ENCODE results near the gene FJX1.

FJX1 gene

GRCh38 chr11:35619855-35620640 lies 1.8 kb downstream of the FJX1 start:
- no peak for TF ChIP-seq CTCF (IDR thresholded peaks at IDR 0.05; ENCODE audit: insufficient read depth, low read length, poor library complexity, severe bottlenecking)
- Histone ChIP-seq H3K27me3 (replicated peaks; ENCODE audit: control insufficient read depth, insufficient read depth, low read length) (no peaks in the 10 kb centered on the region; the same call in 1 of the 2 replicates), H3K4me3 (replicated peaks; ENCODE audit: low read depth, low read length) (peak overlapping the region; percentile 49), H3K36me3 (ENCODE audit: control insufficient read depth, insufficient read depth, low read length) (no peaks in the 10 kb centered on the region)
- peak; percentile 20 for DNase-seq (ENCODE audit: extremely low read depth, insufficient read length)

- no peak overlapping the region for H3K4me3 ChIP-seq (replicated peaks; ENCODE audit: low read depth, low read length)
- no peak for TF ChIP-seq CTCF (IDR thresholded peaks at IDR 0.05; ENCODE audit: insufficient read depth, low read length, poor library complexity, severe bottlenecking)
- no peak for DNase-seq (ENCODE audit: extremely low read depth, insufficient read length)
- no peaks in the 10 kb centered on the region; the same call in 1 of the 2 replicates for H3K27me3 ChIP-seq (replicated peaks; ENCODE audit: control insufficient read depth, insufficient read depth, low read length)
- H3K36me3 ChIP-seq (ENCODE audit: control insufficient read depth, insufficient read depth, low read length) = no peaks in the 10 kb centered on the region
Observed at GRCh38 chr11:35620795-35621194, 2.5 kb downstream of the FJX1 start.

- no peaks in the 10 kb centered on the region for H3K36me3 ChIP-seq (ENCODE audit: control insufficient read depth, insufficient read depth, low read length)
- TF ChIP-seq CTCF (IDR thresholded peaks at IDR 0.05; ENCODE audit: insufficient read depth, low read length, poor library complexity, severe bottlenecking) = no peak
- no peak overlapping the region for H3K4me3 ChIP-seq (replicated peaks; ENCODE audit: low read depth, low read length)
- no peak for DNase-seq (ENCODE audit: extremely low read depth, insufficient read length)
- H3K27me3 ChIP-seq (replicated peaks; ENCODE audit: control insufficient read depth, insufficient read depth, low read length) = no peaks in the 10 kb centered on the region; the same call in 1 of the 2 replicates
Observed at GRCh38 chr11:35621620-35622019, 3.4 kb downstream of the FJX1 start.

- DNase-seq (ENCODE audit: extremely low read depth, insufficient read length) = no peak
- no peak for TF ChIP-seq CTCF (IDR thresholded peaks at IDR 0.05; ENCODE audit: insufficient read depth, low read length, poor library complexity, severe bottlenecking)
- H3K27me3 ChIP-seq (replicated peaks; ENCODE audit: control insufficient read depth, insufficient read depth, low read length) = no peaks in the 10 kb centered on the region; the same call in 1 of the 2 replicates
- H3K4me3 ChIP-seq (replicated peaks; ENCODE audit: low read depth, low read length) = no peak overlapping the region
- no peaks in the 10 kb centered on the region for H3K36me3 ChIP-seq (ENCODE audit: control insufficient read depth, insufficient read depth, low read length)
Observed at GRCh38 chr11:35622070-35622469, 3.8 kb downstream of the FJX1 start.

GRCh38 chr11:35623621-35624168 lies 5.4 kb downstream of the FJX1 start:
- DNase-seq (ENCODE audit: extremely low read depth, insufficient read length) = no peak
- no peak for TF ChIP-seq CTCF (IDR thresholded peaks at IDR 0.05; ENCODE audit: insufficient read depth, low read length, poor library complexity, severe bottlenecking)
- Histone ChIP-seq H3K27me3 (replicated peaks; ENCODE audit: control insufficient read depth, insufficient read depth, low read length) (no peaks in the 10 kb centered on the region), H3K4me3 (replicated peaks; ENCODE audit: low read depth, low read length) (no peak overlapping the region), H3K36me3 (ENCODE audit: control insufficient read depth, insufficient read depth, low read length) (no peaks in the 10 kb centered on the region)
